Heart right ventricle (tissue), 16 donors: ENCODE results near the gene ZCCHC24. TPM values are rescaled to one million over a fixed set of nuclear protein-coding genes. Genes with fewer than 3 reads are reported as not detected.

Experiments used
- ATAC-seq, 8 donors: fragments of 200-7000 bp; cut with Tn5 transposase; one replicate each; pipeline ENCODE4 v1.9.1; 2020; ENCODE audit warnings: mild to moderate bottlenecking in 8 of 8, moderate library complexity in 8 of 8, moderate number of reproducible peaks in 1 of 8
- DNase-seq, 2 donors: peaks; one replicate each; pipeline ENCODE4 v3.0.0-alpha.2; 2020
- H3K27ac ChIP-seq, 10 donors: fragments of 200-600 bp; sonication (generic) in 2 of 10; one replicate each; pipeline versions ENCODE4 v1.5.0 to v1.8.0; 2020 to 2022; ENCODE audit warnings: mild to moderate bottlenecking in 3 of 10
- H3K27me3 ChIP-seq, 7 donors: fragments of 200-600 bp; one replicate each; pipeline ENCODE4 v1.8.0; 2021 to 2022; ENCODE audit warnings: mild to moderate bottlenecking in 2 of 7
- H3K36me3 ChIP-seq, 9 donors: fragments of 200-600 bp; sonication (generic) in 1 of 9; one replicate each; pipeline versions ENCODE4 v1.5.0 to v1.8.0; 2020 to 2022; ENCODE audit warnings: mild to moderate bottlenecking in 2 of 9
- H3K4me1 ChIP-seq, 9 donors: fragments of 200-600 bp; sonication (generic) in 1 of 9; one replicate each; pipeline versions ENCODE4 v1.5.0 to v1.8.0; 2020 to 2022; ENCODE audit warnings: mild to moderate bottlenecking in 4 of 9
- H3K4me3 ChIP-seq, 10 donors: fragments of 200-600 bp; sonication (generic) in 2 of 10; one replicate each; pipeline versions ENCODE4 v1.5.0 to v1.8.0; 2020 to 2022; ENCODE audit warnings: mild to moderate bottlenecking in 7 of 10, moderate library complexity in 2 of 10
- H3K9me3 ChIP-seq, 11 donors: fragments of 200-600 bp in 10 of 11; sonication (generic) in 2 of 11; one replicate each; pipeline versions ENCODE4 v1.5.0 to v1.8.0; 2013 to 2022; ENCODE audit warnings: mild to moderate bottlenecking in 2 of 11, control low read depth in 1 of 11, moderate library complexity in 1 of 11
- CTCF ChIP-seq, 9 donors: fragments of 200-600 bp; sonication (generic) in 2 of 9; IDR thresholded peaks; one replicate each; pipeline versions ENCODE4 v1.5.0 to v1.8.0; 2021 to 2022; ENCODE audit warnings: antibody characterized with exemption in 9 of 9, mild to moderate bottlenecking in 5 of 9, moderate library complexity in 1 of 9
- WGBS, 2 donors: extraction: QIAGEN DNeasy Blood & Tissue Kit; methylation state at CpG; one replicate each; pipeline ENCODE4 v1.1.7; 2013; ENCODE audit warnings: inconsistent platforms in 1 of 2; 5-methylcytosine and 5-hydroxymethylcytosine counted together
- intact Hi-C, 10 donors: fragments of 100-400 bp; cut with DNase I; formaldehyde crosslinking; loops; one replicate each; pipeline versions ENCODE4 v1.11.1 to v1.14.2; 2022
- polyA plus RNA-seq, 2 donors: library from polyadenylated mRNA; stranded (reverse); fragments of 200-250 nt; gene quantifications; one replicate each; pipeline ENCODE4 v1.2.3, GENCODE V29; 2013
- total RNA-seq, 10 donors: library from RNA; stranded (reverse); fragmentation: NEBNext Ultra II Directional in 3 of 10; extraction: Animal tissue kit (Norgen Biotek cat#: 25700) in 3 of 10; gene quantifications; one replicate each; pipeline versions ENCODE4 v1.2.1 to v1.2.4, GENCODE V29; 2021 to 2023
- donor health status: Arrhythmogenic right ventricular cardiomyopathy.
- donor health status: ischemic (EF 13 %, LVEDD 7.1; RV severe dilation, severe dysfunction).
- donor health status: healthy with polysubstance abuse.
- donor health status: DM: no; HTN: yes; CAD: no.
- donor health status: DM: no; HTN: no; CAD: no.
- donor health status: ischemic (EF 25% LVEDD 6.9; RV normal size, moderate dysfunction).
- donor health status: ischemic (EF 25% LVEDD 5.7; RV mildly dilated, moderate dysfunction).
- donor health status: healthy.
- donor health status: DM: yes; HTN: yes; CAD: no.
- donor health status: Ischemic cardiomyopathy.
- donor health status: ischemic (EF 35%, LVEDD 5.7; RV mildly dilated, moderate dysfunction).
- donor health status: nonischemic (EF 11% LVEDD 7.7; RV severe dilation, severe dysfunction).
- donor health status: DM: yes; HTN: yes; CAD: no.
- donor health status: PGD.
- donor health status: ischemic (EF 29% LVEDD 5.4; RV normal size, mild dysfunction).
- donor health status: nonischemic (EF 23%, LVEDD 6.1; RV moderate dilation, normal function).

Gene ZCCHC24
- total and polyA plus RNA-seq, 12 donors = 19.3 to 59.0 (median 45.9) TPM

GRCh38 chr10:79416578-79417255 lies 28.7 kb downstream of the ZCCHC24 start:
- Histone ChIP-seq H3K4me3 (no peak overlapping the region), H3K27me3 (no peaks in the 10 kb centered on the region), H3K4me1 (peaks cover 0 to 67% (median 23%) of the 10 kb centered on the region in 9 donors), H3K27ac (peak overlapping the region in 1 of 10 donors; percentile 6), H3K36me3 (peaks cover 0 to 52% (median 8%) of the 10 kb centered on the region in 9 donors), H3K9me3 (no peaks in the 10 kb centered on the region)
- WGBS, 2 donors = 79 to 81% methylated on average over 12 of the region's 12 CpGs
- no peak for TF ChIP-seq CTCF (IDR thresholded peaks at IDR 0.05)
- no peak for DNase-seq
- intact Hi-C loops = no loop called here
- ATAC-seq = no peak

GRCh38 chr10:79415736-79416577 lies 29.5 kb downstream of the ZCCHC24 start:
- peaks cover 0 to 49% (median 8%) of the 10 kb centered on the region in 9 donors for H3K36me3 ChIP-seq

GRCh38 chr10:79414714-79415113 lies 30.7 kb downstream of the ZCCHC24 start:
- Histone ChIP-seq H3K36me3 (peaks cover 0 to 49% (median 8%) of the 10 kb centered on the region in 9 donors), H3K27ac (peak overlapping the region in 2 of 10 donors; percentile 5 to 36), H3K27me3 (no peaks in the 10 kb centered on the region), H3K4me1 (peaks cover 0 to 60% (median 24%) of the 10 kb centered on the region in 9 donors), H3K4me3 (no peak overlapping the region), H3K9me3 (no peaks in the 10 kb centered on the region)
- WGBS, 2 donors = 93 to 100% methylated on average over 3 of the region's 3 CpGs
- ATAC-seq (no peak), DNase-seq (no peak)
- no peak for TF ChIP-seq CTCF (IDR thresholded peaks at IDR 0.05)
- intact Hi-C loops = no loop called here

More at GRCh38 chr10:79415736-79416577, 29.5 kb downstream of the ZCCHC24 start:
- Histone ChIP-seq H3K4me3 (no peak overlapping the region), H3K27ac (peak overlapping the region in 4 of 10 donors; percentile 5 to 30 (median 14)), H3K27me3 (no peaks in the 10 kb centered on the region), H3K9me3 (no peaks in the 10 kb centered on the region), H3K4me1 (peaks cover 0 to 65% (median 26%) of the 10 kb centered on the region in 9 donors)
- ATAC-seq (no peak), DNase-seq (no peak)
- 73 to 74% methylated on average over 12 of the region's 12 CpGs for WGBS, 2 donors
- no peak for TF ChIP-seq CTCF (IDR thresholded peaks at IDR 0.05)
- intact Hi-C loops = no loop called here

GRCh38 chr10:79413196-79413595 lies 32.2 kb downstream of the ZCCHC24 start:
- intact Hi-C loops = no loop called here
- DNase-seq (peak in 1 of 2 donors; percentile 42), ATAC-seq (peak in 3 of 8 donors; percentile 10 to 28 (median 22))
- Histone ChIP-seq H3K27me3 (no peaks in the 10 kb centered on the region), H3K27ac (peak overlapping the region in 6 of 10 donors; percentile 7 to 50 (median 38)), H3K4me3 (no peak overlapping the region), H3K36me3 (peaks cover 0 to 34% (median 8%) of the 10 kb centered on the region in 9 donors), H3K4me1 (peaks cover 0 to 60% (median 10%) of the 10 kb centered on the region in 9 donors), H3K9me3 (no peaks in the 10 kb centered on the region)
- TF ChIP-seq CTCF (IDR thresholded peaks at IDR 0.05) = no peak
- 59 to 60% methylated on average over 10 of the region's 10 CpGs for WGBS, 2 donors
